ENCODE data around the gene APOD.

The APOD gene

GRCh38 chr3:195539479-195539878 lies 44.3 kb downstream of the APOD start (continued):
- TF ChIP-seq PRDM10 (tag by site-specific recombination; IDR thresholded peaks at IDR 0.05) (peak; percentile 95), TRIM28 (IDR thresholded peaks at IDR 0.05; ENCODE audit: borderline replicate concordance, low read length) (no peak), ZNF561 (tag by site-specific recombination; IDR thresholded peaks at IDR 0.05; ENCODE audit: borderline replicate concordance) (no peak), ZNF600 (tag by site-specific recombination; IDR thresholded peaks at IDR 0.05) (peak; percentile 87), ZSCAN23 (tag by site-specific recombination; IDR thresholded peaks at IDR 0.05) (no peak), ZNF645 (tag by site-specific recombination; IDR thresholded peaks at IDR 0.05) (no peak), MEIS1 (CRISPR knock-in tag; IDR thresholded peaks at IDR 0.05; ENCODE audit: borderline replicate concordance) (no peak), ZNF585B (tag by site-specific recombination; IDR thresholded peaks at IDR 0.05) (no peak), ZFP41 (tag by site-specific recombination; IDR thresholded peaks at IDR 0.05; ENCODE audit: borderline replicate concordance) (no peak), ZBTB8A (tag by site-specific recombination; IDR thresholded peaks at IDR 0.05) (no peak), ZNF423 (tag by site-specific recombination; IDR thresholded peaks at IDR 0.05) (no peak), ZNF658 (tag by site-specific recombination; IDR thresholded peaks at IDR 0.05) (no peak), ZSCAN5A (tag by site-specific recombination; IDR thresholded peaks at IDR 0.05) (no peak), WT1 (tag by site-specific recombination; IDR thresholded peaks at IDR 0.05) (peak; percentile 67), ZNF416 (tag by site-specific recombination; IDR thresholded peaks at IDR 0.05) (no peak), ZNF112 (tag by site-specific recombination; IDR thresholded peaks at IDR 0.05) (no peak), ZNF791 (tag by site-specific recombination; IDR thresholded peaks at IDR 0.05) (no peak), ZNF121 (tag by site-specific recombination; IDR thresholded peaks at IDR 0.05) (no peak), OVOL3 (tag by site-specific recombination; IDR thresholded peaks at IDR 0.05) (no peak), ZNF449 (tag by site-specific recombination; IDR thresholded peaks at IDR 0.05) (no peak), ZNF777 (tag by site-specific recombination; IDR thresholded peaks at IDR 0.05; ENCODE audit: borderline replicate concordance) (no peak), ZNF664 (tag by site-specific recombination; IDR thresholded peaks at IDR 0.05) (no peak), ZFP69B (tag by site-specific recombination; IDR thresholded peaks at IDR 0.05) (no peak), ZNF302 (tag by site-specific recombination; IDR thresholded peaks at IDR 0.05; ENCODE audit: low read depth) (no peak), ZNF555 (tag by site-specific recombination; conservative IDR thresholded peaks at IDR 0.05) (no peak), PRDM4 (tag by site-specific recombination; IDR thresholded peaks at IDR 0.05) (no peak)
- TF ChIP-seq, protein P1, sequence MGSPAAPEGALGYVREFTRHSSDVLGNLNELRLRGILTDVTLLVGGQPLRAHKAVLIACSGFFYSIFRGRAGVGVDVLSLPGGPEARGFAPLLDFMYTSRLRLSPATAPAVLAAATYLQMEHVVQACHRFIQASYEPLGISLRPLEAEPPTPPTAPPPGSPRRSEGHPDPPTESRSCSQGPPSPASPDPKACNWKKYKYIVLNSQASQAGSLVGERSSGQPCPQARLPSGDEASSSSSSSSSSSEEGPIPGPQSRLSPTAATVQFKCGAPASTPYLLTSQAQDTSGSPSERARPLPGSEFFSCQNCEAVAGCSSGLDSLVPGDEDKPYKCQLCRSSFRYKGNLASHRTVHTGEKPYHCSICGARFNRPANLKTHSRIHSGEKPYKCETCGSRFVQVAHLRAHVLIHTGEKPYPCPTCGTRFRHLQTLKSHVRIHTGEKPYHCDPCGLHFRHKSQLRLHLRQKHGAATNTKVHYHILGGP (tag by site-specific recombination; IDR thresholded peaks at IDR 0.05): no peak
- TF ChIP-seq, protein P2, sequence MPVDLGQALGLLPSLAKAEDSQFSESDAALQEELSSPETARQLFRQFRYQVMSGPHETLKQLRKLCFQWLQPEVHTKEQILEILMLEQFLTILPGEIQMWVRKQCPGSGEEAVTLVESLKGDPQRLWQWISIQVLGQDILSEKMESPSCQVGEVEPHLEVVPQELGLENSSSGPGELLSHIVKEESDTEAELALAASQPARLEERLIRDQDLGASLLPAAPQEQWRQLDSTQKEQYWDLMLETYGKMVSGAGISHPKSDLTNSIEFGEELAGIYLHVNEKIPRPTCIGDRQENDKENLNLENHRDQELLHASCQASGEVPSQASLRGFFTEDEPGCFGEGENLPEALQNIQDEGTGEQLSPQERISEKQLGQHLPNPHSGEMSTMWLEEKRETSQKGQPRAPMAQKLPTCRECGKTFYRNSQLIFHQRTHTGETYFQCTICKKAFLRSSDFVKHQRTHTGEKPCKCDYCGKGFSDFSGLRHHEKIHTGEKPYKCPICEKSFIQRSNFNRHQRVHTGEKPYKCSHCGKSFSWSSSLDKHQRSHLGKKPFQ (tag by site-specific recombination; IDR thresholded peaks at IDR 0.05): no peak

Data from HEK293 (cell line).